GM12874 (cell line): Measurements from ENCODE around the gene NR2F1.

Experiments used
- TF ChIP-seq, protein P1 (sequence below): IDR thresholded peaks from 2 replicates; pipeline ENCODE4 v1.5.1; 2011; ENCODE audit warnings: low read depth, mild to moderate bottlenecking, control low read depth, low read length, moderate library complexity; ENCODE audit not compliant: insufficient read depth

NR2F1 gene

DNA sequence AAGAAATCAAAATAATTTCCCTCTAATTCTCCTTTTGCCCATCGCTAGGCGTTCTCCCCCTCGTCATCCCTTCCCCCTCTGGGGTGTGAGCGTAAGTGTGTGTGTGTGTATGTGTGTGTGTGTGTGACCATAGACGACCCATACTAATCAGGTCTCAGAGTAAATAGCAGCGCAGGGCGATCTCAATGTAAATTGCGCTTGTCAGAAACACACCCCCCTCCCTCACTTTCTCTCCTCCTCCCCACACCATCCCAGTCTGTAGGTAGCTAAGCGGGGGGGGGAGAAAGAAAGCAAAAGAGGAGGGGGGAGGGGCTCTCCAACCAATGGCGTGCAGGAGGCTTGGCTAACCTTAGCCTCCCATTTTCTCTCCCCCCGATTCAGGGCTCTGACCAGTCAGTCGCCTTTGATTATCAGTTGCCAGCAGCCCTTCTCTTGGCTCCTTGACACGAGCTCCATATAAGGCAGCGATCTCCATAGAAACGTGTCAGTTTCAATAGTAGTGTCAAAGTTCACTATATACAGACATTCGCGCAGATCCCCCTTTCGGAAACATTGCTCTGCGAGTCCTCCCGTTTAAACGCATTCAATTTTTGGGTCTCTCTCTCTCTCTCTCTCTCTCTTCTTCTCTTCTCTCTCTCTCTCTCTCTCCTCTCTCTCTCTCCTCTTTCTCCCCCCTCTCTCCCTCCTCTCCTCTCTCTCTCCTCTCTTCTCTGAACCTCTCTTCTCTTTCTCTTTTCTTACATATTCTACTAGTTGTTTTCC is at the start of gene NR2F1:
Gene NR2F1, plus strand, starts transcription at position 546 of the 762 bp plus-strand sequence. CDS start 1,802 bp downstream, outside the sequence.
- TF ChIP-seq, protein P1, sequence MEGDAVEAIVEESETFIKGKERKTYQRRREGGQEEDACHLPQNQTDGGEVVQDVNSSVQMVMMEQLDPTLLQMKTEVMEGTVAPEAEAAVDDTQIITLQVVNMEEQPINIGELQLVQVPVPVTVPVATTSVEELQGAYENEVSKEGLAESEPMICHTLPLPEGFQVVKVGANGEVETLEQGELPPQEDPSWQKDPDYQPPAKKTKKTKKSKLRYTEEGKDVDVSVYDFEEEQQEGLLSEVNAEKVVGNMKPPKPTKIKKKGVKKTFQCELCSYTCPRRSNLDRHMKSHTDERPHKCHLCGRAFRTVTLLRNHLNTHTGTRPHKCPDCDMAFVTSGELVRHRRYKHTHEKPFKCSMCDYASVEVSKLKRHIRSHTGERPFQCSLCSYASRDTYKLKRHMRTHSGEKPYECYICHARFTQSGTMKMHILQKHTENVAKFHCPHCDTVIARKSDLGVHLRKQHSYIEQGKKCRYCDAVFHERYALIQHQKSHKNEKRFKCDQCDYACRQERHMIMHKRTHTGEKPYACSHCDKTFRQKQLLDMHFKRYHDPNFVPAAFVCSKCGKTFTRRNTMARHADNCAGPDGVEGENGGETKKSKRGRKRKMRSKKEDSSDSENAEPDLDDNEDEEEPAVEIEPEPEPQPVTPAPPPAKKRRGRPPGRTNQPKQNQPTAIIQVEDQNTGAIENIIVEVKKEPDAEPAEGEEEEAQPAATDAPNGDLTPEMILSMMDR: no peak

- TF ChIP-seq, protein P1: no peak
These were observed 37.1 kb upstream of the NR2F1 start for GRCh38 chr5:93545872-93546271.

DNA sequence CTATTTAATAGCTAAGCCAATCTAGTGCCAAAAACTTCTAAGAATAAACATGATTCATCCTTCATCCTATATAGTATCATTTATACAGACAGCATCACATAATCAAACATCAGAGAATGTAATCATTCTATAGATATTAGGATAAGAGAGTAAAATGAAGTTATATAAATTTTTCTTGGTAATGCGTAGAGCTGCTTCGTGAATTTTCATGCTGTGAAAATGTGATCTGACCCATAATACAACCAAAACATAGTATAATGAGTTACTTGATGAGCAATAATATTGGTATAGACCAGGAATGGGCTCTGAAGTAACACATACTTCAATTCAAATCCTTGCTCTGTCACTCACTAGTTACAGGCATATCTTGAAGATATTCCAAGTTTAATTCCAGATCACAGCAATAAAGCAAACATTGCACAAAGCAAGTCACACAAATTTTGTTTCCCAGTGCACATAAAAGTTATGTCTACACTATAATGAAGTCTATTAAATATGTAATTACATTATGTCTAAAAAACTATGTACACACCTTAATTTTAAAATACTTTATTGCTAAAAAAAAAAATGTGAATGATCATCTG is 25.9 kb upstream of the NR2F1 start:
- TF ChIP-seq, protein P1: no peak

DNA sequence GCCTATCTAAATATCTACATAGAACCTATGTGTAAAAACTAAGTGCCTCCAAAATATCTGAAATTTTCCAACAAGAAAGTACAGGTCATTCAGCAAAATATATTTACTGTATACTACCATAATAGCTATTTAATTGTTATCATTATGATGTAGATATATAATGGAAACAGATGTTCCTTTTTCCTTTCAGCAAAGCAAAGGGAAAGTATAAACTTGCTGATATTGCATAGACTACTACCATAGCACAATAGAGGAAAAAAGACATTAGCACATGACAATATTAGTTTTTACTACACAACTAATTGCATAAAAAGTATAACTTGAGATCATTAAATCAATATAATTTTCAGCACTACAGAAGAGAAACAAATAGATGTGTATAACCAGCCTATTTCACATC is 16.9 kb upstream of the NR2F1 start:
- TF ChIP-seq, protein P1: no peak

GRCh38 chr5:93567424-93567823 is 15.6 kb upstream of the NR2F1 start:
- TF ChIP-seq, protein P1: no peak

DNA sequence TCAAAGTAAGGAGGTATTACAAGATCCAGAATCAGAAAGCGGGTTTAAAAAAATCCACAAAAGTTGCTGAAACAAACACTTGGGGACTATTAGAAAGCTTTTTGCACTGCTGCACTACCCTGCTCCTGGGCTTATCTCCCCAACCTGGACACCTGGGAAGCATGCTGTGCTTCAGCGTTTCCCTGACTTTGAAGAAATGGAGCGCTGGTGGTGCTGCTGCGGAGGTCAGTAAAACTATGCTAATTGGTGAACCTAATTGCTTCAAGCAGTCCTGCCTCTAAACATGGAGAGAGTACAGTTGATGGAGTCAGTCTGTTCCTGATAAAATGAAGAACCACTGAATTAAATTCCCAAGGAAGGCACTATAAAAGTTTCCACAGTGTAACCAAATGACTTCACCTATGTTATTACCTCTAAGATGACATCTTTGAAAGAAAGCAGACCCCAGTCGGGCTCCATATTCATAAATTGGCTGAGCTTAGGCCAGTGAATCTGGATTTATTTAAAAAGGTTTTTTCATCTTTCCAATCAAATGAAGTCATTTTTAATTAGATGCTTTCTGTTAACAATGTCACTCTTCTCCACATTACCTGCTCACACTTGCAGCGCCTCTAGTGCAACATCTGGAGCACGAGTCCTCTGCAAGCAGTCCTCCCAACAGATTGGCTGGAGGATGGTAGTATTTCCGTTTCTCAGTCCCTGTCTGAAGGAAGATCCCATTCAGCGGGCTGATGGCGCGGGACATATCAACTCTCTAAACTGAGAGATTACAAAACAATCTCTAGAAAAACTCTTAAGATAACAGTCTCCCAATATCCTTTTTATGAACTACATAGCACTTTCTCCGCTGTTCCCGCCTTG is 13.5 kb upstream of the NR2F1 start:
- TF ChIP-seq, protein P1: no peak

- TF ChIP-seq, protein P1: no peak
These were observed 12.5 kb upstream of the NR2F1 start for GRCh38 chr5:93570294-93571113.
